Astrocyte of the spinal cord (primary cell): ENCODE measurements around the gene CCDC70.

ENCODE experiments used
- DNase-seq: peaks from one replicate; pipeline ENCODE4 v3.0.0; 2011; ENCODE audit warnings: low read depth, low spot score
- H3K4me3 ChIP-seq: 2 replicates; pipeline ENCODE4 v1.5.1; 2011; ENCODE audit warnings: low read depth, mild to moderate bottlenecking, low read length, moderate library complexity
- in situ Hi-C: cut with HindIII; loops from 2 replicates; pipeline ENCODE4 v1.10.0; 2017; ENCODE audit warnings: low sequenced_read_pairs
- TF ChIP-seq, protein P1 (sequence below): IDR thresholded peaks from 2 replicates; pipeline ENCODE4 v1.5.1; 2012; ENCODE audit warnings: low read depth, mild to moderate bottlenecking, low read length, inconsistent platforms

The CCDC70 gene

DNA sequence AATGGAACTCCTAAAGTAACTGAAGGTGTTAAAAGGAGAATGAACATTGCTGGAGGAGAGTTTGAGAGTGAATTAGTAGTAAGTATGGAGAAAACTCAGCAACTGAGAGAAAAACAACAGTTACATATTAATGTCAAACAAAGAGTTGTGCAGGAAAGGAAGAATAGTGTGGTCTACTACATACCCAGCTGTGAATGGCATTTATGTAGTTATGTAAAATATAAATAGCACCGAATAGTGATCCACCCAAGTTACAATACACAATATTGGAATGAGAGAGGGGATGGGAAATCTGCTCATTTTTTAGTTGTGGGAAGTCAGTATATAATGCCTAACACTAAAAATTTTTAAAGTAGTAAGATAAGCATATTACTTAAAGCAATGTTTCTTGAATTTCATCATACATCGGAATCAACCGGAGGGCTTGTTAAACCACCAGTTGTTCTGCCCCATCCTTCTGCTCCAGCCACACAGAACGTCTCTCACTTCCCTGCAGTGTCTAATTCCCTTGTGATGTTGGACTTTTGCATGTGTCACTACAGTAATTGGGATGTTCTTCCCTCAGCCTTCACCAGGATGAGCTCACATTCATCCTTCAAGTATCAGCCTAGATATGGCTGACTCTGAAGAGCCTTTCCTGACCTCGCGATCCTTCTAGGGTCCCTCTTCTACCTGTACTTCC, 11.5 kb downstream of the CCDC70 start:
- no peak for DNase-seq
- in situ Hi-C loops, result no loop called here
- TF ChIP-seq, protein P1, sequence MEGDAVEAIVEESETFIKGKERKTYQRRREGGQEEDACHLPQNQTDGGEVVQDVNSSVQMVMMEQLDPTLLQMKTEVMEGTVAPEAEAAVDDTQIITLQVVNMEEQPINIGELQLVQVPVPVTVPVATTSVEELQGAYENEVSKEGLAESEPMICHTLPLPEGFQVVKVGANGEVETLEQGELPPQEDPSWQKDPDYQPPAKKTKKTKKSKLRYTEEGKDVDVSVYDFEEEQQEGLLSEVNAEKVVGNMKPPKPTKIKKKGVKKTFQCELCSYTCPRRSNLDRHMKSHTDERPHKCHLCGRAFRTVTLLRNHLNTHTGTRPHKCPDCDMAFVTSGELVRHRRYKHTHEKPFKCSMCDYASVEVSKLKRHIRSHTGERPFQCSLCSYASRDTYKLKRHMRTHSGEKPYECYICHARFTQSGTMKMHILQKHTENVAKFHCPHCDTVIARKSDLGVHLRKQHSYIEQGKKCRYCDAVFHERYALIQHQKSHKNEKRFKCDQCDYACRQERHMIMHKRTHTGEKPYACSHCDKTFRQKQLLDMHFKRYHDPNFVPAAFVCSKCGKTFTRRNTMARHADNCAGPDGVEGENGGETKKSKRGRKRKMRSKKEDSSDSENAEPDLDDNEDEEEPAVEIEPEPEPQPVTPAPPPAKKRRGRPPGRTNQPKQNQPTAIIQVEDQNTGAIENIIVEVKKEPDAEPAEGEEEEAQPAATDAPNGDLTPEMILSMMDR, result no peak
- H3K4me3 ChIP-seq, result no peak overlapping the region

DNA sequence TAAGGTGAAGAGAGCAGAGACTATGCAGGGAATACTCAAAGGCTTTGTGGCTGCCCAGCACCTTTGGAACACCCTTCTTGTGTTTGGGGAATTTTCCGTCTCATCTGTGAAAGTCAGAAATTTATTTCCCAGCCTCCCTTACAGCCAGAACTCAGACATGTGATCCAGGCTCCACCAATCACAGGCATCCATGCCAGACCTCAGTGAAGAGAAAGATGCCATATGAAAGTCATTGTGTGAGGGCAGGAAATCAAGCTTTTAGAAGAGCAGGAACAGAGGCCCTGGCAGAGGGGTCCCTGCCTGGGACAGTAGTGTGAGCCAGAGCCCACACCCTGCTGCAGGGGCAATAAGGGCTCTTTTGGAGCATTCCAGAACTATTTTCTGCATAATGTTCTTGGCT, 12.1 kb downstream of the CCDC70 start:
- in situ Hi-C loops, result no loop called here
- DNase-seq, result no peak
- TF ChIP-seq, protein P1, result no peak
- H3K4me3 ChIP-seq, result no peak overlapping the region

DNA sequence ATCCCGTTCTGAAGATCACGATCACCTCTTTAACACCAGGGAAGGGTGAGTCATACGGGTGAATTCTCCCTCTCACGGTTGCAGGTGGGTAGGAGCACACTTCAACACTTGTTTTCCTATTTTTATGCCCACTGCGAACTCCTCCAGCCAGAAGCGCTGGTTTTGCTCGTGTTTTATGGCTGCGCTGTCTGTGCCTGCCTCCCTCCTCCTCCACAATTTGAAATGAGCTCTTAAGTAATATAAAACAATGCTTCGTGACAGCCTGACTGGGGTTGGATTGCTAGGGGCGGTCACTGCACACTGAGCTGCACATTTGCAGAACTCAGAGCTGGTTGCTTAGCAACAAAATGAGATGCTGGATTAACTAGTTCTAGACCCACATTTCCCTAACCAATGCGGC, 12.9 kb downstream of the CCDC70 start:
- DNase-seq, result no peak
- no peak overlapping the region for H3K4me3 ChIP-seq
- in situ Hi-C loops, result no loop called here
- TF ChIP-seq, protein P1, result no peak

DNA sequence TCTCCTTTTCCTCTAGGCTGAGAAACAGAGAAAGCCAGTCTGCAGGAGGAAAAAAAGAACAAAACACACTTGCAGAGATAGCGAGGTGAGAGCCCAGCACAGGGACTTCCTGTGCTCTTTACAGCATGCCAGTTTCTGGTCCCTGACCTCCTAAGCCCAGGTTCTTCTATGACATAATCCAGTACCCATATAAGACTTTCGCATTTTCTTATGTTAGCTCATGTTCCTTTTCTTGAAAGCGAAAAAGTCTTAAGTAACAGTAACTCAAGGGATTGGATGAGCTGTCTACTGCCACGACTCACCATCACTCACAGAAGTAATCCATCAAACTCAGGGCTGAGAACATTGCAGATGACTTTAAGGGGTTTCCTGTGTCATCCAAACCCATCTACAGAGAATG, 17.4 kb downstream of the CCDC70 start:
- DNase-seq, result no peak
- in situ Hi-C loops, result no loop called here
- H3K4me3 ChIP-seq, result no peak overlapping the region
- TF ChIP-seq, protein P1, result no peak

DNA sequence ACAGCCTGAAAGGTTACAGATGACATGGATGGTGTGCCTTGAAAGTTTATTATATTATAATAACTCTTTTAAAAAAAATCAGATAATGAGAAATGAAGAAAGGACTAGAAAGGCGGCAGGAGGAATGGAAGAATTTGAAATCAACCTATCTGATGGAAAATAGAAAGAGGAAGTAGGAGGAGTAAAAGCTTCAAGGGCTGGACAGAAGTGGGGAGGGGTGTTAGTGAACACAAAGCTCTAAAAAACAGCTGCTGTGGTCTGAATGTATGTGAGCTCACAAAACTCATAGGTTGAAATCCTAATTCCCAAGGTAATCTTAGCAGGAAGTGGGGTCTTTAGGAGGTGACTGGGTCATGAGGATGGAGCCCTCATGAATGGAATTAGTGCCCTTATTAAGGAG, 19.5 kb downstream of the CCDC70 start:
- TF ChIP-seq, protein P1, result no peak
- H3K4me3 ChIP-seq, result no peak overlapping the region
- in situ Hi-C loops, result no loop called here
- DNase-seq, result no peak

DNA sequence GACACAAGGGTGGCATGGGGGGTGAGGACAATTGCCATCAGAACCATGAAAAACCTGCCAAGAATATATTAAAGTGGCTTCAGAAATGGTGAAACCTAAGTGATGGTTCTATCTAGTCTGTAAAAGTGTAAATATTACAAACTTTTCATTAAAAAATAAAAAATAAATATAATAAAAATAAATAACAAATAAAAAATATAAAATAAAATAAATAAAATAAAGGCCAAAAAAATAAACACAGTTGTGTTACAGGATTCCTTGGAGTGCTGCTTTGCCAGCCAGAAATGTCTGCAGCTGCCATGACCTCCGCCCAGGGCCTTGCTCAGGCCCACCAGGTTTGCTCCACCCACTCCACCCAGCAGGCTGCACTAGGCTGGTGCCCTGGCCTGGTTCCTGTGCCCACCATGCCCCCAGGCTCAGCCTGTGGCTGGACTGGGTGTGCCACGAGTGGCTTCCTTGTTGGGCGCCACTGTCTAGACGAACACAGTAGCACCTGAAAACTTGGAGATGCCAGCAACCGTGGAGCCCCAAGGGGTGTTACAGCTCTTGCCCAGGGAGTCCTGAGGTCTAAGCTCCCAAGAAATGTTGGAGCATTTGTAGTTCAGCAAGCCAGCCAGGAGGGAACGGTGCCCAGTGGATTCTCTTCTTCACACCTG, 20.9 kb downstream of the CCDC70 start:
- no peak for DNase-seq
- H3K4me3 ChIP-seq, result no peak overlapping the region
- in situ Hi-C loops, result no loop called here
- TF ChIP-seq, protein P1, result no peak
